T-cell (primary cell): Measurements from ENCODE around the gene UBAC2. TPM values are rescaled to one million over a fixed set of nuclear protein-coding genes. Genes with fewer than 3 reads are reported as not detected.

Experiments used
- ATAC-seq, 4 experiments: fragments of 200-7000 bp in 3 of 4; fragments of 150-1000 bp in 1 of 4; cut with Tn5 transposase; replicated peaks in 1 of 4; 1 replicate in 3 of 4; 2 replicates in 1 of 4; pipeline ENCODE4 v1.10.0; 2021; ENCODE audit warnings: moderate library complexity in 3 of 4, mild to moderate bottlenecking in 2 of 4, moderate number of reproducible peaks in 1 of 4
- CTCF ChIA-PET, 2 donors: fragments of 300-600 bp; sonication (Branson Sonifier 250); formaldehyde crosslinking; loops; one replicate each; lab custom pipeline; 2022; ENCODE audit warnings: antibody characterized with exemption in 2 of 2; lab: Charles Lee
- POLR2A ChIA-PET, 2 donors: fragments of 300-600 bp; sonication (Branson Sonifier 250); formaldehyde crosslinking; loops; one replicate each; lab custom pipeline; 2022; ENCODE audit warnings: antibody characterized with exemption in 2 of 2; lab: Charles Lee
- DNase-seq, 35 experiments: peaks; one replicate each; pipeline versions ENCODE4 v3.0.0 to v3.0.0-alpha.2; 2013 to 2023
- H3K27ac ChIP-seq: one replicate; pipeline ENCODE4 v1.5.1; 2013; ENCODE audit warnings: low read length
- H3K27me3 ChIP-seq, 2 experiments: replicated peaks in 1 of 2; 1 replicate in 1 of 2; 2 replicates in 1 of 2; pipeline versions ENCODE4 v1.6.1 to v1.7.0; 2013; ENCODE audit warnings: low read length in 1 of 2, mixed read lengths in 1 of 2; ENCODE audit not compliant: control insufficient read depth in 2 of 2, insufficient read depth in 2 of 2; ENCODE audit errors: extremely low read depth in 1 of 2
- H3K36me3 ChIP-seq, 2 donors: 1 replicate in 1 of 2; 2 replicates in 1 of 2; pipeline versions ENCODE4 v1.6.1 to v1.7.0; 2013; ENCODE audit warnings: low read length in 1 of 2; ENCODE audit not compliant: control insufficient read depth in 2 of 2, insufficient read depth in 1 of 2; ENCODE audit errors: extremely low read depth in 1 of 2
- H3K4me1 ChIP-seq, 2 experiments: 1 replicate in 1 of 2; 2 replicates in 1 of 2; pipeline versions ENCODE4 v1.6.1 to v1.7.0; 2013; ENCODE audit warnings: low read length in 2 of 2, mixed read lengths in 1 of 2; ENCODE audit not compliant: insufficient read depth in 2 of 2, control insufficient read depth in 1 of 2; ENCODE audit errors: extremely low read depth in 1 of 2
- H3K4me3 ChIP-seq, 2 donors: 1 replicate in 1 of 2; 2 replicates in 1 of 2; pipeline versions ENCODE4 v1.5.1 to v1.7.0; 2013; ENCODE audit warnings: mild to moderate bottlenecking in 2 of 2, low read length in 1 of 2, moderate library complexity in 1 of 2; ENCODE audit not compliant: control insufficient read depth in 1 of 2; ENCODE audit errors: extremely low read depth in 1 of 2
- H3K9me3 ChIP-seq: 2 replicates; pipeline ENCODE4 v1.7.0; 2013
- H3K27ac Mint-ChIP-seq, 2 donors: one replicate each; pipeline ENCODE4 v1.8.0; 2020 to 2021; ENCODE audit warnings: mild to moderate bottlenecking in 2 of 2, mixed read lengths in 2 of 2
- H3K27me3 Mint-ChIP-seq, 2 donors: one replicate each; pipeline ENCODE4 v1.8.0; 2021 to 2022; ENCODE audit warnings: mixed read lengths in 2 of 2
- H3K36me3 Mint-ChIP-seq: one replicate; pipeline ENCODE4 v1.8.0; 2021; ENCODE audit warnings: mixed read lengths
- H3K4me1 Mint-ChIP-seq, 3 donors: one replicate each; pipeline ENCODE4 v1.8.0; 2020 to 2022; ENCODE audit warnings: mixed read lengths in 3 of 3, mild to moderate bottlenecking in 1 of 3
- H3K4me3 Mint-ChIP-seq, 3 donors: one replicate each; pipeline ENCODE4 v1.8.0; 2020 to 2022; ENCODE audit warnings: mild to moderate bottlenecking in 3 of 3, mixed read lengths in 3 of 3, moderate library complexity in 3 of 3
- H3K9me3 Mint-ChIP-seq, 3 donors: one replicate each; pipeline ENCODE4 v1.8.0; 2020 to 2022; ENCODE audit warnings: mixed read lengths in 3 of 3
- WGBS: methylation state at CpG from one replicate; pipeline ENCODE4 v1.1.5; 2013; ENCODE audit warnings: missing lambda C conversion rate; ENCODE audit not compliant: insufficient coverage; 5-methylcytosine and 5-hydroxymethylcytosine counted together
- total RNA-seq, 35 experiments: library from RNA in 6 of 35; stranded (reverse) in 6 of 35; fragments of 120-200 nt in 1 of 35; gene quantifications; one replicate each; pipeline versions ENCODE4 v1.2.1 to v1.2.4 and lab custom pipeline; 2013 to 2026

UBAC2 gene
- total RNA-seq, 5 donors from 2014 or later (not counting 1 experiment from before 2014, with no cell fraction given): 83.3 to 99.3 (median 84.9) TPM

DNA sequence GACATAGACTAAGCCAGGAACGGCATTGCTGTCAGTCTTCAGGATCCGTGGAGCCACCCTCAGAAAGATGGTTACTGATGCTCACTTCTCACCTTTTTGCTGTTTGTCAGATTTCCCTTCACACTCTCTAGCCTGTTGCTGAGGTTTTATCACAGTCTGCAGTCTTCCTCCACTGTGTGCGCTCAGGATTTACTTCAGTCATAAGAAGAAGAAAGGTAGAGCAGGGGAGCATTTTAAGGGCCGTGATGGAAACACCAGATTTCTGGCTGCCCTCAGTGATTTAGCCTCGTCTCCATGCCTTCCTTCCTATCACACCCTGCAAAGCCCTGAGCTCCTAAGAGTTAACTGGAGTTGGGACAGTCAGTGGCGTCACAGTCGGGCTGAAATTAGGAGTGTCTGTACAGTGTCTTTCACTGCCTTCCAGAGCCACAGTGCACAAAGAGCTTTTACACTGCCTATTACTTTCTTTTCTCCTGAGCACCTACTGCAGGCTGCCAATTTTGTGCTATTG is 166.5 kb downstream of the UBAC2 start:
- Histone ChIP-seq H3K27me3 (no peaks in the 10 kb centered on the region), H3K36me3 (peaks cover 0 to 21% of the 10 kb centered on the region in 2 donors), H3K9me3 (no peaks in the 10 kb centered on the region), H3K27ac (peak overlapping the region; percentile 84), H3K4me3 (peak overlapping the region in 1 of 2 donors; percentile 9), H3K4me1 (peaks cover 48 to 72% of the 10 kb centered on the region in 2 experiments)
- ATAC-seq (peak; percentile 52 to 62 (median 56)), DNase-seq (peak in 8 of 35 experiments; percentile 22 to 66 (median 36))
- Mint-ChIP-seq H3K4me1 (peaks cover 89 to 95% (median 90%) of the 10 kb centered on the region in 3 donors), H3K4me3 (peak overlapping the region; percentile 67 to 76 (median 75)), H3K27ac (peak overlapping the region; percentile 98), H3K36me3 (peaks cover 46% of the 10 kb centered on the region), H3K9me3 (no peaks in the 10 kb centered on the region), H3K27me3 (no peaks in the 10 kb centered on the region)
- WGBS: no CpG with 5 or more reads among the region's 7 CpGs
- ChIA-PET CTCF (interaction anchor here (0.7 to 2.3 kb wide), 13 partner anchors 11 to 101 kb away, joined by 3 to 15 read pairs (median 3); no protein-coding TSS in a partner anchor), POLR2A (interaction anchor here (0.7 to 1.9 kb wide), 9 partner anchors 8 to 71 kb away, joined by 3 to 6 read pairs (median 4); no protein-coding TSS in a partner anchor)

DNA sequence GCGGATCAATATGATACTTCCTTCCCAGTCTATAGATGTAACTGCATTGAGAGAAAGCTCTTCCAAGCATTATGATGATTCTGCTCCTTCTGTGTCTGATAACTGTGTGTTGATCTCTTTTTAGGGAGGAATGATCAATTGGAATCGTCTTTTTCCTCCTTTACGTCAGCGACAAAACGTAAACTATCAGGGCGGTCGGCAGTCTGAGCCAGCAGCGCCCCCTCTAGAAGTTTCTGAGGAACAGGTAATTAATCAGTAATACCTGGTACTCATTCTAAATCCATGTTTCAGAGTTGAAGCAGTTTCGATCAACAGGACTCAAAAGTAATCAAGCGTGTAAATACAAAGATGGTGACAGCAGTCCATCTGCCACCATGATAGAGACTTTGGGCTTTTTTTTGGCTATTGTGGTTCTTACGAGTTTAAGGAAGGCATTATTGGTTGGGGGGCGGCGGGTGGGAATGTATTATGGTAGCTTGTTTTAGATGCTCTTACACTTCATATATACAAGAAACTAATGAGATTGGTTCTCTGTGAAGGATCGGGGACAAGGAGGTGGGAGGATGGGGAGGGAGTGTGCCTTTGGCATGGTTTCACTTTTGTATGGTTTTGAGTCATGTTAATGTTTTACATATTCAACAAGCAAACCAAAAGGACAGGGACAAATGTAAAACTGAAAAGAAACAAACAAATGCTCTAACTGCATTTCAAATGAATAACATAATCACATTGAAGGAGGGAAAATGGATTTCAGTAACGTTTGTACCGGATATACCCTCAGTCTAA is 167.2 kb downstream of the UBAC2 start:
- peaks cover 89 to 95% (median 90%) of the 10 kb centered on the region in 3 donors for H3K4me1 Mint-ChIP-seq
- peaks cover 0 to 21% of the 10 kb centered on the region in 2 donors for H3K36me3 ChIP-seq
- H3K27me3 Mint-ChIP-seq: no peaks in the 10 kb centered on the region
- H3K36me3 Mint-ChIP-seq: peaks cover 46% of the 10 kb centered on the region
- peak overlapping the region; percentile 67 to 76 (median 75) for H3K4me3 Mint-ChIP-seq
- peak overlapping the region; percentile 98 for H3K27ac Mint-ChIP-seq
- no peaks in the 10 kb centered on the region for H3K27me3 ChIP-seq
- no peak overlapping the region for H3K4me3 ChIP-seq
- H3K9me3 ChIP-seq: no peaks in the 10 kb centered on the region
- peak in 1 of 35 experiments; percentile 52 for DNase-seq
- peaks cover 52 to 73% of the 10 kb centered on the region in 2 experiments for H3K4me1 ChIP-seq
- CTCF ChIA-PET: interaction anchor here (0.5 to 2.3 kb wide), 11 partner anchors 7 to 102 kb away, joined by 3 to 15 read pairs (median 4); no protein-coding TSS in a partner anchor
- no peak for ATAC-seq
- H3K27ac ChIP-seq: peak overlapping the region; percentile 84
- WGBS: 85% methylated on average over 2 of the region's 16 CpGs
- POLR2A ChIA-PET: interaction anchor here (0.5 to 1.9 kb wide), 9 partner anchors 7 to 98 kb away, joined by 3 to 6 read pairs (median 4); no protein-coding TSS in a partner anchor
- no peaks in the 10 kb centered on the region for H3K9me3 Mint-ChIP-seq

DNA sequence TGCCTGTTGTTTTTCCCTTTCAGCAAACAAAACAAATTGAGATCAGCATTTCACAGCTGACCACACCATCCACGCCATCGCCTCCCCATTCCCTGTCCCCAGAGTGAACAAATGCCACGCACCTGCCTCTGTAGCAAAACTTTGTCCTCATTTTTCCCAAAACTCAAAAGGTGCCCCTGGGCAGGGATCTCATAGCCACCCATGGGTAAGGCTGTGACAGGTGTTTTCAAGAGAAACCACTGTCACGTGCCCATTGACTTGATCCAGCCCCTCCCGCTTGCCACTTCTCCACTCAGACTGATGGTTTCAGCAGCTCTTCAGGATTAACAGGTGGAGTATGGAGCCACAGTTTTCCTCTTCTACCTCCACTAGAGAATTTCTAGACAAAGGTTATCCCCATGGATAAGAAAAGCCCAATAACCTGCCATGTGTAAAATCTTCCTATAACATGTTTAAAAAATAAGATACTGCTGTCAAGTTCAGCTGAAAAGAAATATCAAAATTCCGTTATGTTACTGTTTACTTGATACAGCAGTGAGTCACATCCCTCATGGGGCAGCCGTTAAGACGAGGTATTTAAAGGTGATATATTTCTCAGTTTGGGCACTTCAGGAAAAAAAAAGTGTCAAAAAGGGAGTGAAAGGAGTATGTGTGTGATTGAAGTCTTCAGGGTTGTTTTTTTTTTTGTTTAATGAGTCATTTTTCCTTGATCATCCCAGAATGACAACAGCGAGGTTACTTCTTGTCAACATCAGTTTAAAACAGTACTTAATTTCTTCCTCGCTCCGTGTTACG is 170.0 kb downstream of the UBAC2 start:
- ATAC-seq (peak in 2 of 4 experiments; percentile 29 to 44), DNase-seq (peak in 4 of 35 experiments; percentile 23 to 58 (median 36))
- Mint-ChIP-seq H3K27ac (peak overlapping the region; percentile 94 to 98), H3K4me3 (peak overlapping the region; percentile 57 to 73 (median 63)), H3K27me3 (no peaks in the 10 kb centered on the region), H3K36me3 (peaks cover 56% of the 10 kb centered on the region), H3K9me3 (no peaks in the 10 kb centered on the region), H3K4me1 (peaks cover 89 to 97% (median 96%) of the 10 kb centered on the region in 3 donors)
- peaks cover 0 to 21% of the 10 kb centered on the region in 2 donors for H3K36me3 ChIP-seq
- no peaks in the 10 kb centered on the region for H3K9me3 ChIP-seq
- ChIA-PET POLR2A (interaction anchor here (0.6 to 2.2 kb wide), 7 partner anchors 10 to 113 kb away, joined by 3 to 9 read pairs (median 6); no protein-coding TSS in a partner anchor), CTCF (interaction anchor here in 1 of 2 donors (1.2 kb wide), 1 partner anchor 50 kb away, joined by 3 read pairs; no protein-coding TSS in a partner anchor)
- no peaks in the 10 kb centered on the region for H3K27me3 ChIP-seq
- no peak overlapping the region for H3K4me3 ChIP-seq
- H3K27ac ChIP-seq: peak overlapping the region; percentile 32
- H3K4me1 ChIP-seq: peaks cover 69 to 81% of the 10 kb centered on the region in 2 experiments
- 63% methylated on average over 6 of the region's 12 CpGs for WGBS

DNA sequence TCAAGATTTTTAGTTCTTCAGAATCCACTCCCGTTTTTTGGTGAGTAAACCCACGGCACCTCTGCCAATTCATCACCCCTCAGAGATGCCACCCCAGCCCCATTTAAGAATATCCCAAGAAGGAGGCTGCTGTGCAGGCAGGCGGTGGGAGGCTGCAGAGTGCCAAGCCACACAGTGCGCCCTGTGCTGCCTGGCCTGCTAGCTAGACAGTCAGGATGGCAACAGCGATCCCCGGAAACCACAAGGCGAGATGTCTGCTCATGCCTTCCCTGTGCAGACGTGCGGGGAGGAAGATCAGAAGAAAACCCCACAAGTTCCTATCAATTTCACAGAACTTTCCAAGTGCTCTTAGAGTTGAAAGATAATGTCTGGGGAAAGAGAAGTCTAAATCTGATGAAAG is 171.3 kb downstream of the UBAC2 start:
- Mint-ChIP-seq H3K4me3 (peak overlapping the region; percentile 62 to 72 (median 71)), H3K36me3 (peaks cover 57% of the 10 kb centered on the region), H3K27me3 (no peaks in the 10 kb centered on the region), H3K4me1 (peaks cover 89 to 97% (median 96%) of the 10 kb centered on the region in 3 donors), H3K27ac (peak overlapping the region; percentile 98 to 100), H3K9me3 (no peaks in the 10 kb centered on the region)
- H3K4me3 ChIP-seq: no peak overlapping the region
- peak; percentile 59 to 67 (median 64) for ATAC-seq
- H3K27ac ChIP-seq: peak overlapping the region; percentile 71
- peaks cover 70 to 81% of the 10 kb centered on the region in 2 experiments for H3K4me1 ChIP-seq
- WGBS: 13% methylated on average over 4 of the region's 9 CpGs
- CTCF ChIA-PET: interaction anchor here in 1 of 2 donors (0.9 to 1.5 kb wide), 2 partner anchors 11 to 20 kb away, joined by 4 to 5 read pairs; no protein-coding TSS in a partner anchor
- no peaks in the 10 kb centered on the region for H3K27me3 ChIP-seq
- POLR2A ChIA-PET: interaction anchor here (1.0 to 2.2 kb wide), 6 partner anchors 11 to 114 kb away, joined by 3 to 9 read pairs (median 4); no protein-coding TSS in a partner anchor
- H3K36me3 ChIP-seq: peaks cover 0 to 22% of the 10 kb centered on the region in 2 donors
- H3K9me3 ChIP-seq: no peaks in the 10 kb centered on the region
- DNase-seq: peak in 31 of 35 experiments; percentile 33 to 80 (median 64)

GRCh38 chr13:99373436-99373835 is 172.8 kb downstream of the UBAC2 start:
- Histone ChIP-seq H3K27ac (peak overlapping the region; percentile 8), H3K4me3 (no peak overlapping the region), H3K27me3 (no peaks in the 10 kb centered on the region), H3K9me3 (no peaks in the 10 kb centered on the region), H3K4me1 (peaks cover 66 to 72% of the 10 kb centered on the region in 2 experiments), H3K36me3 (peaks cover 5 to 23% of the 10 kb centered on the region in 2 donors)
- no peaks in the 10 kb centered on the region for H3K9me3 Mint-ChIP-seq
- ChIA-PET CTCF (interaction anchor here (0.9 to 1.3 kb wide), 3 partner anchors 104 to 108 kb away, joined by 4 to 5 read pairs (median 4); no protein-coding TSS in a partner anchor), POLR2A (interaction anchor here (0.6 to 1.6 kb wide), 4 partner anchors 8 to 17 kb away, joined by 3 to 7 read pairs (median 4); no protein-coding TSS in a partner anchor)
- peaks cover 86 to 93% (median 92%) of the 10 kb centered on the region in 3 donors for H3K4me1 Mint-ChIP-seq
- H3K27me3 Mint-ChIP-seq: no peaks in the 10 kb centered on the region
- 95% methylated on average over 8 of the region's 8 CpGs for WGBS
- peaks cover 54% of the 10 kb centered on the region for H3K36me3 Mint-ChIP-seq
- DNase-seq: no peak
- H3K27ac Mint-ChIP-seq: peak overlapping the region; percentile 98 to 100
- H3K4me3 Mint-ChIP-seq: peak overlapping the region in 2 of 3 donors; percentile 14 to 72
- ATAC-seq: no peak
